Measurements from ENCODE around the gene ZBTB2.

ZBTB2 gene

GRCh38 chr6:151412909-151413308, 21.6 kb upstream of the ZBTB2 start:
- TF ChIP-seq, protein P1, sequence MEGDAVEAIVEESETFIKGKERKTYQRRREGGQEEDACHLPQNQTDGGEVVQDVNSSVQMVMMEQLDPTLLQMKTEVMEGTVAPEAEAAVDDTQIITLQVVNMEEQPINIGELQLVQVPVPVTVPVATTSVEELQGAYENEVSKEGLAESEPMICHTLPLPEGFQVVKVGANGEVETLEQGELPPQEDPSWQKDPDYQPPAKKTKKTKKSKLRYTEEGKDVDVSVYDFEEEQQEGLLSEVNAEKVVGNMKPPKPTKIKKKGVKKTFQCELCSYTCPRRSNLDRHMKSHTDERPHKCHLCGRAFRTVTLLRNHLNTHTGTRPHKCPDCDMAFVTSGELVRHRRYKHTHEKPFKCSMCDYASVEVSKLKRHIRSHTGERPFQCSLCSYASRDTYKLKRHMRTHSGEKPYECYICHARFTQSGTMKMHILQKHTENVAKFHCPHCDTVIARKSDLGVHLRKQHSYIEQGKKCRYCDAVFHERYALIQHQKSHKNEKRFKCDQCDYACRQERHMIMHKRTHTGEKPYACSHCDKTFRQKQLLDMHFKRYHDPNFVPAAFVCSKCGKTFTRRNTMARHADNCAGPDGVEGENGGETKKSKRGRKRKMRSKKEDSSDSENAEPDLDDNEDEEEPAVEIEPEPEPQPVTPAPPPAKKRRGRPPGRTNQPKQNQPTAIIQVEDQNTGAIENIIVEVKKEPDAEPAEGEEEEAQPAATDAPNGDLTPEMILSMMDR (conservative IDR thresholded peaks at IDR 0.05; ENCODE audit: low read depth, low read length) = no peak
- Histone ChIP-seq H3K27ac (no peak overlapping the region), H4K20me1 (ENCODE audit: insufficient read depth) (no peaks in the 10 kb centered on the region), H3K4me1 (ENCODE audit: low read depth, poor library complexity, severe bottlenecking) (no peaks in the 10 kb centered on the region), H2AFZ (ENCODE audit: low read depth) (no peak overlapping the region), H3K27me3 (ENCODE audit: insufficient read depth, low read depth) (no peaks in the 10 kb centered on the region), H3K36me3 (ENCODE audit: insufficient read depth) (no peaks in the 10 kb centered on the region), H3K4me3 (IDR thresholded peaks at IDR 0.05; ENCODE audit: insufficient read depth, low read depth, low read length) (no peak overlapping the region), H3K4me2 (no peak overlapping the region), H3K9ac (no peak overlapping the region), H3K79me2 (ENCODE audit: insufficient read depth, low read depth) (no peaks in the 10 kb centered on the region)

- Histone ChIP-seq H2AFZ (ENCODE audit: low read depth) (no peak overlapping the region), H3K4me1 (ENCODE audit: low read depth, poor library complexity, severe bottlenecking) (no peaks in the 10 kb centered on the region), H3K79me2 (ENCODE audit: insufficient read depth, low read depth) (no peaks in the 10 kb centered on the region), H3K36me3 (ENCODE audit: insufficient read depth) (no peaks in the 10 kb centered on the region), H3K9ac (no peak overlapping the region), H3K27me3 (ENCODE audit: insufficient read depth, low read depth) (no peaks in the 10 kb centered on the region), H3K4me3 (IDR thresholded peaks at IDR 0.05; ENCODE audit: insufficient read depth, low read depth, low read length) (no peak overlapping the region), H3K4me2 (no peak overlapping the region), H3K27ac (no peak overlapping the region), H4K20me1 (ENCODE audit: insufficient read depth) (no peaks in the 10 kb centered on the region)
- TF ChIP-seq, protein P1 (conservative IDR thresholded peaks at IDR 0.05; ENCODE audit: low read depth, low read length) = no peak
These were observed 18.3 kb upstream of the ZBTB2 start for GRCh38 chr6:151409679-151410078.

GRCh38 chr6:151409260-151409659, 17.9 kb upstream of the ZBTB2 start:
- Histone ChIP-seq H3K27me3 (ENCODE audit: insufficient read depth, low read depth) (no peaks in the 10 kb centered on the region), H3K4me3 (IDR thresholded peaks at IDR 0.05; ENCODE audit: insufficient read depth, low read depth, low read length) (no peak overlapping the region), H3K36me3 (ENCODE audit: insufficient read depth) (no peaks in the 10 kb centered on the region), H3K27ac (no peak overlapping the region), H4K20me1 (ENCODE audit: insufficient read depth) (no peaks in the 10 kb centered on the region), H3K79me2 (ENCODE audit: insufficient read depth, low read depth) (no peaks in the 10 kb centered on the region), H3K4me2 (no peak overlapping the region), H2AFZ (ENCODE audit: low read depth) (no peak overlapping the region), H3K9ac (no peak overlapping the region), H3K4me1 (ENCODE audit: low read depth, poor library complexity, severe bottlenecking) (no peaks in the 10 kb centered on the region)
- TF ChIP-seq, protein P1 (conservative IDR thresholded peaks at IDR 0.05; ENCODE audit: low read depth, low read length) = no peak

GRCh38 chr6:151408858-151409257, 17.5 kb upstream of the ZBTB2 start:
- Histone ChIP-seq H3K9ac (no peak overlapping the region), H3K4me2 (no peak overlapping the region), H3K27me3 (ENCODE audit: insufficient read depth, low read depth) (no peaks in the 10 kb centered on the region), H2AFZ (ENCODE audit: low read depth) (no peak overlapping the region), H3K4me3 (IDR thresholded peaks at IDR 0.05; ENCODE audit: insufficient read depth, low read depth, low read length) (no peak overlapping the region), H3K27ac (no peak overlapping the region), H3K36me3 (ENCODE audit: insufficient read depth) (no peaks in the 10 kb centered on the region), H3K79me2 (ENCODE audit: insufficient read depth, low read depth) (no peaks in the 10 kb centered on the region), H4K20me1 (ENCODE audit: insufficient read depth) (no peaks in the 10 kb centered on the region), H3K4me1 (ENCODE audit: low read depth, poor library complexity, severe bottlenecking) (no peaks in the 10 kb centered on the region)
- TF ChIP-seq, protein P1 (conservative IDR thresholded peaks at IDR 0.05; ENCODE audit: low read depth, low read length) = no peak

Data from KMS-11 (cell line).